Activated T-helper 1 cell treated with Interleukin-2 at 50 U/mL for 16 hours (primary cell): Measurements from ENCODE around the gene LEMD2.

Experiments used
- DNase-seq: peaks from one replicate; pipeline ENCODE4 v3.0.0-alpha.2; 2020; ENCODE audit warnings: low read depth

Gene LEMD2

DNA sequence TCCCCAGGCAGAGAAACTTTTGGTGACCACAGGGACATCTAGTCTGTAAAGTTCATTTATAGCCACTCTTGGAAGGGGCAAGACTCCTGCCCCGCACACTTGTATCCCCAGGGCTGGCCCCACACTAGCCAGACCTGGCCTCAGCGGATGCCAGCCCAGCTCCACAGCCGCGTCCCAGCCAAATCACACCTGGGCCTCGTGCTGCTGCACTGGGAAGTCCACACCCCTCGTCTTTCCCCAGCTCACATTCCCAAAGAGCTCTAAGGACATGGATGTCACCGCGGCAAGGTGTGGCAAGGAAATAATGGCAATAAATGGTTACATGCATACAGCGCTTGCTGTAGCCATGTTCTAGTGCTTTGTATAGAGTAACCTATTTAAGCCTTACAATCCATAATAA is 50.8 kb downstream of the LEMD2 start:
- DNase-seq: no peak

DNA sequence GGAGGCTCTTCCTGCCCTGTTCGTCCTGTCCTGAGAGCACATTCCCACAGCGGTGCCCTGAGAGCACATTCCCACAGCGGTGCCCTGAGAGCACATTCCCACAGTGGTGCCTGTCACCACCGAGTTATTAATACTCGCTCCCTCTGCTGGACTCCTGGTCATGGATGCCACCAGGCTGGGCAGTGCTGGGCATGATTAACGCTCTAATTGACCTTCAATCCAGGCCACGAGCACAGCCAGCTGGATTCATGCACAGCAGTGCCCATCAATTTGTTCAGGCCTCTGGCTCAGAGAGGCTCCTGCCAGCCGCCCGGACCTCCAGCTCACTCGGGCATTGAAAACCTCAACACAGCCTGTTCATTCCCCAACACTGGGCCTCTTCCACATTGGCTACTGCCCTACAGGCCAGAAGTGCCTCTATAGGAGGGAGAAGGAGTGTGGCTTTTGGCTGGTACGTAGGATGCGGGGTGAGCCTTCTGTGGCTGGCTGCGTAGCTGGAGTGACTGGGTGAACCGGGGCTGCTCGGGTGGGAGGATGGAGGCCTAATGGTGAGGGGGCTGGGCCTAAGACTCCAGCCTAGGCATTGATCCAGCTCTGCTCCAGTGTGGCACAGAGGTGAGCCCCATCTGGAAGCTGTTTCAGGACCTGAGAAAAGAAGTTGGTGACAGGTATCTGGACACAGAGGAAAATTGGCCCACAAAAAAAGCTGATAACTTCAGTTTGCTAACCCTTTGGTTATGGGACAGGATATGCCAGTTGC is 51.5 kb downstream of the LEMD2 start:
- DNase-seq: no peak

DNA sequence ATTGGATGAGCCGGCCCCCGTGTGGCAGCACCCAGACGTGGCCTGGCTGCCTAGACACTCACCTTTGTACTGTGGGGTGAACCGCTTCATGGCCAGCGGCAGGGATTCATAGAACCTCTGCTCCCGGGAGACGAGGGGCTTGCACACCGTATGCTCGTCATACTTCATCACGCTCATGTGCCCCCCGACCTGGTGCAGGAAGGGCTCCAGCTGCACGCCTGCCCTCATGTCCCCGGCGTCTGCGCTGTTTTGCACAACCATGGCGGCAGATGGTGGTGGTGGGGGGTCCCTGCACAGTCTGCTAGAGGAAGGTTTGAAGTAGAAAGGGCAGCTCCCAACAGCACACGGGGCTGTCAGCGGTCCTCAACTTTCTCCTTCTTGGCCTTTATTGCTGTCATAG is 53.7 kb downstream of the LEMD2 start:
- DNase-seq: no peak

DNA sequence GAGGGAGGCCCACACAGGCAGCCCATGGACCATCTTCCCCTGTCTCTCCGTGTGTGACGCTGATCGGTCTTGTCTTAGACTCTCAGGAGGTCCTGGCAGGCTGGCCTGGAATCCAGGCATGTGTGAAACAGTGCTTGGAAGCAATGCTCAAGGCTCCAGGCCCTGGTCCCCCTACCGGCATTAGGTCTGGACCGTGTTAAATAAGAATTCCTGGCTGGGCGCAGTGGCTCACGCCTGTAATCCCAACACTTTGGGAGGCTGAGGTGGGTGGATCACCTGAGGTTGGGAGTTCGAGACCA is 55.3 kb downstream of the LEMD2 start:
- no peak for DNase-seq

DNA sequence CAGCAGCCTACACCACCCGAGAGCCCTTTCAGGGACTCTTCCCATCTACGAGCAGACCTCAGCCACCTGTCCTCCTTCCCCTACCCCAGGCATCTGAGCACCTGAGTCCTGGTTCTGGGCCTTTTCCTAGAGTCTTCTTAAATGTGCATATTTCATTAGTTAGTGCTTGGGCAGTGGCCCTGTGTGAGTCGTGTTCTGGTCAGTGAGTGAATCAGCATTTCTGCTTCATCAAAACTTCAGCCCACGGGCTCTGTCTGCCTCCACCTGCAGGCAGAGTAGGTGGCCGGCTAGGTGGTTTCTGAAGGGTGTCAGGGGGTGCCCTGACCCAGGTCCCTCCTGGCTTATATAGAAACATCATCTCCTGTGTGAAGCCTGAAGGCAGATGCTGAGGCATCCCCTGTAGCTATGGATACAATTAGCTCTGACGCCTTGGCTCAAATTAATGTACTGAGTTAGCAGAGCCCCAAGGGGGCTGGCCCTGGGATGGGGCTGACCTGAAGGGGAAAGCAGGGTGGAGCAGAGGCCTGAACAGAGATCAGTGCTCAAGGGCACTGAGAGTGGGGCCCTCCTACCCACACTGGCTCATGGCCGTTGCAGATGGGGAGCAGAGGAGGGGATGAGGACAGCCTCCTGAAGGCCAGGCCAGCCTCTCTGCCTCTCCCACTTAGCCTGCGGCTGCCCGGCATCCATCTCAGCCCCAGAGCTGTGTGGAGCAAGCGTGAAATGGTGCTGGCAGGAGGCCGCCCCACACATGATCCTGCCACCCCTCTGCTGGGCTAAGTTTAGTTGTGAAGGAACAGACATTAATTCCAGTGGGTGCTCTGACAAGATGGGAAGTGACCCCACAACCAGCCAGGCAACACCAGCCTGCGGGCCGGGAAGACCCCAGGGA is 55.9 kb downstream of the LEMD2 start:
- DNase-seq: no peak

DNA sequence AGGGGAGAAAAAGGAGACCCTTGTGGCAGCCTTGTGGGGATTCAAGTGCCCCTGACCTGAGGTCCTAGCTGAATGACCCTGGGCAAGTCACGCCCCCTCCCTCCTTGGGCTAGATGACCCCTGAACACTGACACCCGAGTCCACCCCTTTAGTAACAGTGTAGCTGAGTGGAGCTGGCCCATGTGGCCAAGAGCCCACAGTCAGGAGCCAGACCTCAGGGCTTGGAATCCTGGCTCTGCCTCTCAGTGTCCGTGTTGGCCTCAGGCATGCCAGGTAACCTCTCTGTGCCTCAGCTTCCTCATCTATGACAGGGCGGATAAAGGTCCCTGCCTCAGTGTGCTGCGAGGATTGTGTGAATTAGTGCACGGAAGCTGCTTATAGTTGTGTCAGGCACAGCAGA is 56.5 kb downstream of the LEMD2 start:
- DNase-seq: no peak

DNA sequence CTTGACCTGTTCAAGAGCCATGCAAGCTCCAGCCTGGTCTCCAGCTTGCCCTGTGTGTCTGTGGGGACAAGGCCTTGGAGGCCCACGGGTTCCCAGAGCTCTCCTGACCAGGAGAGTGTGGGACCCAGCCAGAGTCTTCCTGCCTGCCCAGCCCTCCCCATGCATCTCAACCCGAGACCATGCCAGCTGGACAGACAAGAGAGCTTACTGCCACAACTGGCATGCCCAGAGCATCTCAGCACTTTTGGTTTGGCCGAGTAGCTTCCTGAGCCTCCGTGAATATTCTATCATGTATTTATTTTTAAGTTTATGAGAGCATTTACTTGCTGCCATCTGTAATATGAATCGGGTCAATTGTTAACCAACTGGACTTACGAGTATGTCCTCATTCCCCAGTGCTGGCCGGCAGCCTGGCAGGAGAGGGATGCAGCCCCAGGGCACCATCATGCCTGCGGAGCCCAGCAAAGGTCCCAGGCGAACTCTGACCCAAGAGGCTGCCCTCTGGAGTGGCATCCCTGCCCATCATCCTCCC is 57.1 kb downstream of the LEMD2 start:
- DNase-seq: no peak

DNA sequence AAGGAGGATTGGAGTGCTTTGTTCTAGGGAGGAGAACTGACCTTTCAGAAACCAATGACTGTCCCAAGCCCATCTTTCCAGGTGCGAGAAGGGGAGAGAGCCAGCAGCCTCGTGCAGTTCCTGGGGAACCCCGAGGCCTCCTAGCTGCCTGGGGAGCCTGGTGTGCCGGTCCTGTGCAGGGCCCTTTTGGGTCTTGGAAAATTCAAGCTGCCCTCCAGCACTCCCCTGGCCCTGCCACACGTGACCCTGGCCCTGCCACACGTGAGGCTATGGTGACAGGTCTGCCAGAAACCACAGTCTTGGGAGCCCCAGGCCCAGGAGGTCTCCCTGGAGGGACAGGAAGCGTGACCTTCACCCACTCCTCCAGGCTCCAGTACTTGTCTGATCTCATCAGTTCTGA is 57.9 kb downstream of the LEMD2 start:
- no peak for DNase-seq

DNA sequence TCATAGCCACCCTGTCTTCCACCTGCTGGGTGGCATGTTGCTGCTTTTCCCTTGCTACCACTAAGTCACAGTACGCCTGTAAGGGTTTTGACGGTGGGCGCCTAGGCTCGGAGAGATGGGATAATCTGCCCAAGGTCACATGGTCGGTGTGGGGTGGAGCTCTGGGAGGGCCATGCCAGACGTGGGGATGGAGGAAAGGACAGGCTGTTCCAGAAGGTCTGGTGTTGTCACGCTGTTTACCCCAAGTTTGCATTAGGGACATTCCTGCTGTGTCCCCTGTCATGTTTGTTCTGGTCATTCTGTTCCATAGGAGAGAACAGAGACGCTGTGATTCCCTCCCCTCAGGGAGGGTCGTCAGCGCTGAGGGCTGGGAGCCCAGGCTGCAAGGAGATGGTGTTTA is 58.3 kb downstream of the LEMD2 start:
- DNase-seq: no peak

DNA sequence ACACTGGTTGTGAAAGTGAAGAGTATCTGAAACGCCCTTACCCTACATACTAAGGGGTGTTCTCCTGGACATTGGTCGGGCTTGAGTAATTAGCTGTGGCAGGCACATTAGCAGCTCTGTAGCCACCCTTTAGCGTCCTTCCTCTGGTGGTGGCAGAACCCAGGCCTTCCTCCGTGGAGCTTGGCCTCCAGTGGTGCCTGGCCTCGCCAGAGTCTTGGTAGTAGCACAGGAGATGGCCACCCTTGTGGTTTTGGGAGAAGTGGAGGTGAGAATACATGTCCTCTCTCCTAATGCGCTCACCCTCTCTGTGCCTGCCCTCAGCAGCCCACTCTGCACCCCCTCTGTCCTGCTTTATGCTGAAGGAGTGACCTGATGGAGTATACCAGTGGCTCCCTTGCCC is 59.9 kb downstream of the LEMD2 start:
- no peak for DNase-seq

DNA sequence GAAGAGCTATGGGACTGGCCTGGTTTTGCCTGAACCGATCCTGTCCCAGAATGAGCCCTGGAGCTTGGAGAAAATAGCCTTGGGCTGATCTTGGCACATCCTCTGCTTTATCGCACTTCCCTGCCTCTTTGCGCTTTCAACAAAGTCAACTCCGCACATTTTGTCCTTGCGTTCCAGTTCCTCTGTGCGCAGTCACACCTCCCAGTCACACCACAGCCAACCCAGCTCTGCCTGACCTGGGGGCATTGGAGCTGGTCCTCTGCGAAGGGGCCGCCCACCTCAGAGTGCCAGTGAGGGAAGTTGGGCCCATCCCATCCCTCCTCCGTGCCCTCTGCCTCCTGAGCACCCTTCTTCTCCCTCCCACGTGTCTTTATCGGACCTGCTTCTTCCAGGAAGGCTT is 60.5 kb downstream of the LEMD2 start:
- DNase-seq: no peak

DNA sequence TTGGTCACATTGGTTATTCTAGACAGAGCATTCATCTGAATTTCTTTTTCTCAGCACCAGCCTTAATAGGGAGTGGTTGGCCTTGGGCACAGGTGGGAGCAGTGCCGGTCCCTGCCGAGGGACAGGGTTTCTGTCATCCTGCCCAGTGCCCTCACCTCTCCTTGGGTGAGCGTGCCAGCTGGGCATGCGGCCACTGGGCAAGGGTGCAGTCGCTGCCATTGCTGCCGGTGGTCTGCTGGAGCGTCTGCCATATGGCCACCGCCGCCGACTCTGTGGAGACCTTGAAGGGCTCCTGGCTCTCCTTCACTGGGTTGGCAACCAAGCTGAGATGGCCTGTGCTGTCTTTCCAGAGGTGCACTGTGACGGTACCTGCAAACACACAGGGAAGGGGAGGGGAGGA is 61.0 kb downstream of the LEMD2 start:
- DNase-seq: no peak

DNA sequence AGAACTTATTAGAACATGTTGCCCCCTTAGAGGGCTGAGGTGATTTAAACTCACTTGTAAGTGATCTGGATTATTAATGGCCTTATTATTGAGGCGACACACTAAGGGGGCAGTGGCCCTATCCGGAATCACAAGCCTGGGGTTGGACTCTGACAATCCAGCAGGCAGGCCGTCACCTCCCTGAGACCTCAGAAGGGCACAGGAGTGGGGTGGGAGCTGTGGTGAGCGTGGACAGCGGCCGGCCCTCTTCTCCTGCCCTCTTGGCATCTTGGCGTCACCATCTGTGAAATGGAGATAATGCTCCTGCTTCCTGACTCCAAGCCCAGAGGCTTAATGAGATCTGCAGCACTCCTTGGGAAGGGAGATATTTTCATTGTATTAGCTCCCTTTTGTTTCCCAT is 61.8 kb downstream of the LEMD2 start:
- DNase-seq: no peak

DNA sequence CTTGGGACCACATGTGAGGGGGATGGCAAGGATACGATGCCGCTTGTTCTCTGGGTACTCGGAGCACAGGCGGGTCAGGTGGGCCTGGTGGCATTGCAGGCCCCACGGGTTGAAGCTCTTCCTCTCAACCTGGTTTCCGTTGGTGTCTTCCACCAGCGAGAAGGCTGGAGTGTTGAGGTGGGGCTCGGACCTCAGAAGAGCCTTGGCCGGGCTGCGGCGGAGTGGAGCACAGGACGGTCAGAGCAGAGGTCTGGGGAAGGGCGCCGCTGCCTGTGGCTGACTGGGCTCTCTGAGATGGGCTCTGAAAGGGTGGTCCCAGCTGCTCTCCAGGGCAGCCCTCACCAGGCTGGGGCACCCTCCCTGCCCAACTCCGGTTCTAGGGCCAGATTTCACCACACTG is 62.2 kb downstream of the LEMD2 start:
- no peak for DNase-seq

DNA sequence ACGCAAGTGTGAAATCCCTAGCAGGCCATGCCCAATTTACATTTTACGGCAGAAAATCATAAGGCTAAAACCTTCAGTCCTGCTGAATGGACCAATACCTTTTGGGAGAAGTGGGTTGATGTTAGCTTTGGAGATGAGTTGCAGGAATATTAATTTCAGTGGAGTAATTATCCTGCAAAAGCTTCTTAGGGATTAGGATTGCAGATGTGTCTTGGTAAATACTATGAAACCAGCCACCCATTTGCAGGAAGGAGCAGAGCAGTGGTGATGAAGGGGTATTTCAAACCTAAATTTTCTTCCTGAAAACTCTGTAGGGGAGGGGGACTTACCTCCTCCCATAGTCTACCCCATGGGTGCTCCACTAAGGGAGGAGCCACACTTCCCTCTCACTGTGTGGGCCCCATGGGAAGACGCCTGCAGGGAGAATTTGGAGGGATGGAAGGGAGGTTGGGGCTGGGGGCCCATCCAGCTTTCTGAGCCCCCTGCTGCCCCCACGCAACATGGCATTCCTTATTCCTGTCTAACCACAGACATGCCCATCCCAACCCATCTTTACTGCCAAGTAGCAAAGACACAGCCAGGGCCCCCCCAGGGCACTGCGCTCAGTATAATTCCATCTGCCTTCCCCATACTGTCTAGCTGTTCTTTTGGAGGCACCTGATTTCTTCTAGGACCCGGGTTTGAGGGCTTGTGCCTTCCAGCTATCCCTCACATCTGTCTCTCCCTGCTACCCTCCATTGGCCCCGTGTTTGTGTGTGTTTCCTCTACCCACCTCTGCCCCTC is 62.8 kb downstream of the LEMD2 start:
- DNase-seq: no peak

DNA sequence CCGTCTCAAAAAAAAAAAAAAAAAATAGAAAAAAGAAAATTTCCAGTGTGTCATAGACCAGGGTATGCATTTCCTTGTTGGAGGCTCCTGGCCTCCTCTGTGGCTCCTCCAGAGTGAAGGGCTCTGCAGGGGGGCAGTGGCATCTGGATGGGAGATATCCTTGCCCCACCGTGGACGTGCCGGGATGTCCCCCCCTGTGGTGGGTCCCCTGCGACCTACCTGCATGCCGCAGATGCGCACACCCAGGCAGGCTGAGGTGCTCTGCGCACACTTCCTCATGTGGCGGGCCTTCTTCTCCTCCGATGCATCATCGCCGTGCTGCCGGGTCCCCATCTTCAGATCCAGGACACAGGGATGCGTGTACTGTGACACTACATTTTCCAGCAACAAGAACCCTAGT is 63.7 kb downstream of the LEMD2 start:
- DNase-seq: no peak

DNA sequence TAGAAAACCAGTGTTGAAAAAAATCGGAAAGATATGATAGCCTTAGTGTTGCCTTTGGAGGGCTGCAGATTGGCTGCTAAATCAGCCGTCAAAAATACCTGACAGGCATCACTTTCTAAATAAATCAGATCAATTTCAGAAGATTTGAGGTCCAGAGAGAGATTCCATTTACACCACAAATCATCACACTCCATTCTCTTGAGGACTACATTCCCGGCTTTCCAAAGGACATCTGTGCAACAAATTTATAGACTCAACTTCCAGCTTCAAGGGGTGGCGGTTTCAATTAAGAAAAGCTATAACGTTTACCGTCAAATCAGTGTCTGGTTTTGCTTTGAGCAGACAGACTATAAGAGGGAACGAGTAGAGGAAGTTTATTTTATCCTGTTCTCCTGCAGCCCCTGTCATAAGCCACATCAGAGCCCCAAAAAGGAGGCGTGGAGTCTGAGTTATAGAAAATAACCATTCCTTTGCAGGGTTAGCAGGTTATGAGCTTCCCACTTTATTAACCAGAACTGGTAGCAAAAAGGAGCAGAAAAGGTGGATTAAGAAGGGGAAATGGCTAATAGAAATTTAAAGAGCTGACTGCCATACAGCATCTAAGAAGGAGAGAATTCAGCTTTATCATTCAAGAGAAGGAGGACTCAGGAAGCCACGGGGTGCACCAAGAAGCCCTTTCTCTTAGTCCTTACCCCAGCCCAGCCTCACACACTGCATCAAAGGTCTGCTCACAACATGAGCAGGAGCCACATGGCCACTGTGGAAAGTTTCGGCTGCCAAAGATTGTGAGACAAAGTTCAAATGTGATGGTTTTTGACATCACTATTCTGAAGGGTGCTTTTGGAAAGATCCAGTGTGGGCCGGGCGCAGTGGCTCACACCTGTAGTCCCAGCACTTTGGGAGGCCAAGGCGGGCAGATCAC is 64.6 kb downstream of the LEMD2 start:
- no peak for DNase-seq

DNA sequence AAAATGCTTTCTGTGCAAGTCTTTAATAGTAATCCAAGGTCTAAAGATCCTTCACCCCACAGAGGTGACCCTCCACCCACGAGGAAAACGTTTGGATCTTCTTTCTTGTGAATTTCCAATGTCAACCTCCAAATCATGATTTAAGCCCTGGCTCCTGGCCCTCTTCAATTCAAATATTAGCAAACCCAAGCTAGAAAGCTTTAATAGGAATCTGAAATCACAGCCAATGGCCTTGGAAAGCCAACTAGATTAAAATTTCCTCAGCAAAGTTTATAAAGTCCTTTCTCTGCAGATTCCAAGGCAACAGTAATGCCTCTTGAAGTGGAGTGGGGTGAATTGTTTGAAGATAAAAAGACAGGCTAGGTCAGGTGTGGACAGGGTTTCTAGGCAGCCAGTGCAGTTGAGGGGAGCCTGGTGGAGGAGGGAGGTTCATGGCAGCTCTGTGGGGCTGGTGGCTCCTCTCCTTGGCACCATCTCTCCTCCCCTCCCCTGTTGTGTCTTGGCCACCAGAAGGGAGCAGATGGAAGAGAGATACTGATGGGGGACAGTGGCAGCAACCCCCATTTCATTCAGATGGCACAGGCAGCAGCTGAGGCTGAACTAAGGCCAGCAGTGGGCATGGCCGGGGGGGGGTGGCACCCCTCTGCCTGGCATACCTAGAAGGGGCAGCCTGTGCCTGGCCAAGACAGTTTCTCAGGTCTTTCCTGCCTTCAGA is 65.4 kb downstream of the LEMD2 start:
- DNase-seq: no peak

DNA sequence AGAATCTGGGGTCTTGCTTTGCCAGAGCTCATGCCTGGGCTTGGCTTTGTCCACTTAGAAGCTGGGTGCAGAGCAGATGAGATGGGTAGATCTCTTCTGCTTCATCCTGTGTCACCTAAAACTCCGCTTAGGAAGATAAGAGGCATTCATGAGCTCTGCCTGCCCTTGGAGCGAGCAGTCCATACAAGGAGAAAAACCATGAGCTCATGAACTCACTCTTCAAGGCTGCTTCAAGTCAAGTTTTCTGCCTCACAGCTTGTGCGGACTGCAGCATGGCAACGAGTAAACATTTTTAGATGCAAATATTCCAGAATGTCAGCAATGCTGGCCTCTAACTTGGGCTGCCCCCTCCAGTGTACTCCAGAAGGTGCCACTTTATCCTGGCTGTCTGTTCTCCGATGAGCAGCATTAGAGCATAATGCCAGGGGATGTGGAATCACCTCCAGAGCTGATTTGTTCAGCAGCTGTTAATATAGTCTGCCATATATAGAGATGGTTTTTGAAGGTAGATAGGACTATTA is 66.8 kb downstream of the LEMD2 start:
- no peak for DNase-seq

DNA sequence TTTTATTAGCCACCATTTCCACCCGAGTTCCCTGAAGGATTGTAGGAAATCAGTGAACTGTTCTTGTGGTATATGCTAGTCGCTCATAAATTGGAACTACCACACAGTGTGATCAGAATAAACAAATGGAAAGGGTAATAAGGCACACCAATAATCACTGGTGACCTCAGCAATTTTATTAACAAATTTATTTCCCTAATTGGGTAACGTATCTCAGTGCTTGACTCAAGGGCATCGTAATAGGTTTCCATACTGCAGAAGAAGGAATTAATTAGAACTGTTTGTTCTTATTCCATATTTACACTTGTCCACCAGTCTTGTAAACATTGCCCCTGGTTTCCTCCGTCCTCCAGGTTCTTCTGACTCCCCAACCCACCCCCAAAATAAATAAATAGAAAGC is 67.4 kb downstream of the LEMD2 start:
- DNase-seq: no peak
